ENCODE data around the gene PLBD2. TPM values are rescaled to one million over a fixed set of nuclear protein-coding genes. Genes with fewer than 3 reads are reported as not detected.

The PLBD2 gene
- total RNA-seq, 1 donor from 2014 or later: 55.1 TPM

GRCh38 chr12:113436993-113437728 is 78.8 kb downstream of the PLBD2 start:
- intact Hi-C loops (cut with DNase I): no loop called here

GRCh38 chr12:113437729-113438100 is 79.3 kb downstream of the PLBD2 start:
- no peaks in the 10 kb centered on the region for H3K27me3 ChIP-seq
- no peaks in the 10 kb centered on the region for H3K9me3 ChIP-seq
- intact Hi-C loops (cut with DNase I): no loop called here
- no peak overlapping the region for H3K4me3 ChIP-seq
- TF ChIP-seq, protein P1, sequence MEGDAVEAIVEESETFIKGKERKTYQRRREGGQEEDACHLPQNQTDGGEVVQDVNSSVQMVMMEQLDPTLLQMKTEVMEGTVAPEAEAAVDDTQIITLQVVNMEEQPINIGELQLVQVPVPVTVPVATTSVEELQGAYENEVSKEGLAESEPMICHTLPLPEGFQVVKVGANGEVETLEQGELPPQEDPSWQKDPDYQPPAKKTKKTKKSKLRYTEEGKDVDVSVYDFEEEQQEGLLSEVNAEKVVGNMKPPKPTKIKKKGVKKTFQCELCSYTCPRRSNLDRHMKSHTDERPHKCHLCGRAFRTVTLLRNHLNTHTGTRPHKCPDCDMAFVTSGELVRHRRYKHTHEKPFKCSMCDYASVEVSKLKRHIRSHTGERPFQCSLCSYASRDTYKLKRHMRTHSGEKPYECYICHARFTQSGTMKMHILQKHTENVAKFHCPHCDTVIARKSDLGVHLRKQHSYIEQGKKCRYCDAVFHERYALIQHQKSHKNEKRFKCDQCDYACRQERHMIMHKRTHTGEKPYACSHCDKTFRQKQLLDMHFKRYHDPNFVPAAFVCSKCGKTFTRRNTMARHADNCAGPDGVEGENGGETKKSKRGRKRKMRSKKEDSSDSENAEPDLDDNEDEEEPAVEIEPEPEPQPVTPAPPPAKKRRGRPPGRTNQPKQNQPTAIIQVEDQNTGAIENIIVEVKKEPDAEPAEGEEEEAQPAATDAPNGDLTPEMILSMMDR (IDR thresholded peaks at IDR 0.05): no peak
- H3K27ac ChIP-seq: no peak overlapping the region
- DNase-seq (ENCODE audit: low spot score in 2 of 2): no peak
- H3K36me3 ChIP-seq: no peaks in the 10 kb centered on the region
- H3K4me1 ChIP-seq: no peaks in the 10 kb centered on the region

More at GRCh38 chr12:113436993-113437728, 78.8 kb downstream of the PLBD2 start:
- H3K4me3 ChIP-seq: no peak overlapping the region
- no peaks in the 10 kb centered on the region for H3K27me3 ChIP-seq
- H3K27ac ChIP-seq: no peak overlapping the region
- no peaks in the 10 kb centered on the region for H3K36me3 ChIP-seq
- no peaks in the 10 kb centered on the region for H3K9me3 ChIP-seq
- H3K4me1 ChIP-seq: no peaks in the 10 kb centered on the region
- no peak for DNase-seq (ENCODE audit: low spot score in 2 of 2)
- TF ChIP-seq, protein P1 (IDR thresholded peaks at IDR 0.05): no peak

- intact Hi-C loops (cut with DNase I): no loop called here
- no peaks in the 10 kb centered on the region for H3K9me3 ChIP-seq
- H3K27me3 ChIP-seq: no peaks in the 10 kb centered on the region
- H3K27ac ChIP-seq: no peak overlapping the region
- no peak for DNase-seq (ENCODE audit: low spot score in 2 of 2)
- TF ChIP-seq, protein P1 (IDR thresholded peaks at IDR 0.05): no peak
- H3K36me3 ChIP-seq: no peaks in the 10 kb centered on the region
- H3K4me1 ChIP-seq: no peaks in the 10 kb centered on the region
- H3K4me3 ChIP-seq: no peak overlapping the region
Measured at GRCh38 chr12:113438523-113439300, 80.3 kb downstream of the PLBD2 start.

- Histone ChIP-seq H3K36me3 (no peaks in the 10 kb centered on the region), H3K4me3 (no peak overlapping the region), H3K9me3 (no peaks in the 10 kb centered on the region), H3K27me3 (no peaks in the 10 kb centered on the region), H3K4me1 (no peaks in the 10 kb centered on the region), H3K27ac (no peak overlapping the region)
- TF ChIP-seq, protein P1 (IDR thresholded peaks at IDR 0.05): no peak
- DNase-seq (ENCODE audit: low spot score in 2 of 2): no peak
- intact Hi-C loops (cut with DNase I): no loop called here
Measured at GRCh38 chr12:113439301-113439597, 80.9 kb downstream of the PLBD2 start.

DNA sequence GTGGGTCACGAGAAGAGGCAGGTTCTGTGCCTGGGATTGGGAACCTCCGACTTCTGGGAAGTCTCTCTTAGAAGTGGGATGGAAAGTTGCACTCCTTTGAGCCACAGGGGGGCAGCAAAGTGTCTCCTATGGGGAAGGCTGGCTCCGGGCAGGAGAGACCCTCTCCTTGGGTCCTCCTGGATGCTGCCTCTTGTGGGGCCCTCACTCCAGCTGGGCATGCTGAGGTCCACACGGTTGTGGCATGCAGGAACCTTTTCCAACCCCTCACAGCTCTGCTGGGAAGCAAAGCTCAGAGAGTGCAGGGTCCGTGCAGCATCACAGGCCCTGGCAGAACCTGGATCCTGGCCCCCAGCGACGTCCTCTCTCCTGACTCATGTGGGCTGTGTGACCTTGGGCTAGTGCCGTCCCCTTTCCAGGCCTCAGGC is 81.2 kb downstream of the PLBD2 start:
- no peaks in the 10 kb centered on the region for H3K9me3 ChIP-seq
- H3K27me3 ChIP-seq: no peaks in the 10 kb centered on the region
- no peaks in the 10 kb centered on the region for H3K36me3 ChIP-seq
- H3K4me3 ChIP-seq: no peak overlapping the region
- TF ChIP-seq, protein P1 (IDR thresholded peaks at IDR 0.05): peak in 2 of 3 experiments; percentile 24 to 43
- no peak overlapping the region for H3K27ac ChIP-seq
- DNase-seq (ENCODE audit: low spot score in 2 of 2): no peak
- intact Hi-C loops (cut with DNase I): no loop called here
- no peaks in the 10 kb centered on the region for H3K4me1 ChIP-seq

Measured in ascending aorta (tissue), 2 donors.